Tibial nerve (tissue), 3 donors: Measurements from ENCODE around the gene SRXN1.

Experiments
- CTCF ChIP-seq, 5 experiments: fragments of 200-600 bp in 3 of 5; fragments of 450-650 bp in 2 of 5; sonication (generic) in 3 of 5; IDR thresholded peaks; one replicate each; pipeline ENCODE4 v1.5.1; 2016 to 2019; ENCODE audit warnings: antibody characterized with exemption in 5 of 5, mild to moderate bottlenecking in 3 of 5, moderate library complexity in 2 of 5
- POLR2A ChIP-seq, 2 donors: fragments of 450-650 bp; IDR thresholded peaks; one replicate each; pipeline ENCODE4 v1.6.1; 2017; ENCODE audit warnings: antibody characterized with exemption in 2 of 2, mild to moderate bottlenecking in 2 of 2, moderate library complexity in 2 of 2

- TF ChIP-seq CTCF (IDR thresholded peaks at IDR 0.05) (no peak), POLR2A (IDR thresholded peaks at IDR 0.05) (no peak)
Observed at GRCh38 chr20:676315-676937, 23.4 kb upstream of the SRXN1 start.
